MM.1S (cell line): ENCODE data around the gene SNX15.

Source experiments
- CTCF ChIP-seq: fragments of 300-600 bp; sonication (generic); IDR thresholded peaks from 2 replicates; pipeline ENCODE4 v1.5.1; 2016; ENCODE audit warnings: antibody characterized with exemption, low read length, mixed read lengths
- EZH2 ChIP-seq: fragments of 300-600 bp; sonication (generic); optimal IDR thresholded peaks from 2 replicates; pipeline ENCODE3; 2017; ENCODE audit warnings: low read depth, mild to moderate bottlenecking, antibody characterized with exemption, low read length, mixed read lengths

DNA sequence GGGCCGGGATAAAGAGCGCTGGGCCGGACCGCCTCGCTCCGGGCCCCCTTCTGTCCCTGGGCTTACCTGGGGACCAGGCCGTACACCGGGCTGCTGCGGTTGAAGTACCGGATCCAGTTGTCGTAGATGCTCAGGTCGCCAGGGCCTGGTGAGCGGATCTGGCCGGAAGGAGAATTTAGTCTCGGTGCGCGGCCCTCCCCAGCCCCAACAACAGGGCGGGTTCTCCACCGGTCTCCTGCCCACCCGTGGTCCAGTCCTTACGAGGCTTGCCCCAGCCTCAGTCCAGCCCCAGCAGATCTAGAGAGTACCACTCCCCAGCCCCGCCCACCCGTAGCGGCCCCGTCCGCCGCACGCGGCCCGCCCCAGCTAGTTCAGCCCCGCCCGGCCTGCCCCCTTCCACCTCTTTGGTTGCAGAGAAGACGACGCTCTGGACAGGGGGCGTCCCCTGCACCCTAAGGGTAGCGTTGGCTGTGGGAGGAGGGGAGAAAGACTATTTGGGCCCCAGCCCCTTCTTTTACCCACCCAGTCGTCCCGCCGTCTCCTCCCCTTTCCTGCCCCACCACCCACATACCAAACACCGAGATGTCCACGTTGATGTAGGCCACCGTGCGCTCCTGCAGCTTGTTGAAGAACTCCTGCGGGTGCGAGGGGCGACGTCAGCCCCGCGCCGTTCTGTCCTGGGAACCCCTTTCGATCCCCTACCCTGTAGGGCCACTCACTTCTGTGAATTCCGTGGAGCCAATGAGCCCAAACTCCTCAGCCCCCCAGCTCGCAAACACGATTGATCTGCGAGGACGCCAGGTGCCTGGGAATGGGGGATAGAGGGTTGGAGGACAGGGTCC is 20.6 kb downstream of the SNX15 start:
- TF ChIP-seq CTCF (no peak), EZH2 (no peak)
